CD14-positive monocyte (primary cell): ENCODE data around the gene SRRT. TPM values are rescaled to one million over a fixed set of nuclear protein-coding genes. Genes with fewer than 3 reads are reported as not detected.
A peak's percentile ranks its signal among the peaks of the same experiment; 100 is the strongest.

Experiments
- DNase-seq, 3 donors: peaks; one replicate each; pipeline ENCODE4 v3.0.0-alpha.2; 2011 to 2022
- H2AFZ ChIP-seq: 2 replicates; pipeline ENCODE4 v1.6.0; 2012; ENCODE audit warnings: mild to moderate bottlenecking, low read depth, low read length, inconsistent platforms; ENCODE audit not compliant: insufficient read depth, poor library complexity, severe bottlenecking
- H3K27ac ChIP-seq, 2 donors: 1 replicate in 1 of 2; 2 replicates in 1 of 2; pipeline ENCODE4 v1.5.1; 2012 to 2013; ENCODE audit warnings: low read length in 2 of 2, control low read depth in 1 of 2, inconsistent platforms in 1 of 2, low read depth in 1 of 2, mild to moderate bottlenecking in 1 of 2
- H3K27me3 ChIP-seq, 2 donors: one replicate each; pipeline versions ENCODE4 v1.6.0 to v1.6.1; 2011 to 2013; ENCODE audit warnings: low read length in 2 of 2; ENCODE audit not compliant: control insufficient read depth in 2 of 2, insufficient read depth in 2 of 2
- H3K36me3 ChIP-seq, 2 donors: replicated peaks in 1 of 2; 1 replicate in 1 of 2; 2 replicates in 1 of 2; pipeline versions ENCODE4 v1.5.1 to v1.6.1; 2012 to 2013; ENCODE audit warnings: low read length in 2 of 2, control low read depth in 1 of 2, inconsistent platforms in 1 of 2, mild to moderate bottlenecking in 1 of 2; ENCODE audit not compliant: insufficient read depth in 2 of 2, control insufficient read depth in 1 of 2
- H3K4me1 ChIP-seq, 2 donors: 1 replicate in 1 of 2; 2 replicates in 1 of 2; pipeline versions ENCODE4 v1.5.1 to v1.6.1; 2012 to 2013; ENCODE audit warnings: low read length in 2 of 2, control low read depth in 1 of 2, inconsistent platforms in 1 of 2, mild to moderate bottlenecking in 1 of 2, moderate library complexity in 1 of 2; ENCODE audit not compliant: insufficient read depth in 2 of 2, control insufficient read depth in 1 of 2
- H3K4me2 ChIP-seq: replicated peaks from 2 replicates; pipeline ENCODE3; 2012; ENCODE audit warnings: low read length, moderate library complexity, mild to moderate bottlenecking; ENCODE audit not compliant: poor library complexity, severe bottlenecking; ENCODE audit errors: extremely low read depth
- H3K4me3 ChIP-seq, 3 experiments: fragments of 200-600 bp in 1 of 3; sonication (generic) in 1 of 3; replicated peaks in 1 of 3; 1 replicate in 2 of 3; 2 replicates in 1 of 3; pipeline ENCODE4 v1.5.1; 2011 to 2013; ENCODE audit warnings: low read length in 3 of 3, mild to moderate bottlenecking in 3 of 3, control low read depth in 2 of 3, low read depth in 2 of 3, inconsistent platforms in 1 of 3, moderate library complexity in 1 of 3
- H3K79me2 ChIP-seq: 2 replicates; pipeline ENCODE4 v1.6.0; 2012; ENCODE audit warnings: mild to moderate bottlenecking, control low read depth, inconsistent platforms, low read length, moderate library complexity; ENCODE audit not compliant: insufficient read depth
- H3K9ac ChIP-seq: 2 replicates; pipeline ENCODE4 v1.6.0; 2017; ENCODE audit warnings: low read length, mild to moderate bottlenecking; ENCODE audit not compliant: insufficient read depth, poor library complexity, severe bottlenecking
- H3K9me3 ChIP-seq, 2 donors: replicated peaks in 1 of 2; 1 replicate in 1 of 2; 2 replicates in 1 of 2; pipeline versions ENCODE4 v1.5.1 to v1.6.1; 2012 to 2013; ENCODE audit warnings: low read length in 2 of 2, control low read depth in 1 of 2; ENCODE audit not compliant: control insufficient read depth in 1 of 2, insufficient read depth in 1 of 2
- H4K20me1 ChIP-seq: 2 replicates; pipeline ENCODE4 v1.6.0; 2012; ENCODE audit warnings: mild to moderate bottlenecking, low read length, control low read depth, moderate library complexity; ENCODE audit not compliant: insufficient read depth
- H3K27ac Mint-ChIP-seq, 7 donors: one replicate each; pipeline ENCODE4 v1.8.0; 2020; ENCODE audit warnings: mild to moderate bottlenecking in 7 of 7, mixed read lengths in 7 of 7, moderate library complexity in 6 of 7, inconsistent platforms in 2 of 7
- H3K27me3 Mint-ChIP-seq, 3 donors: one replicate each; pipeline ENCODE4 v1.8.0; 2021 to 2022; ENCODE audit warnings: low read depth in 3 of 3, mild to moderate bottlenecking in 3 of 3, mixed read lengths in 3 of 3, moderate library complexity in 3 of 3, inconsistent platforms in 1 of 3
- H3K36me3 Mint-ChIP-seq, 2 donors: one replicate each; pipeline ENCODE4 v1.8.0; 2020; ENCODE audit warnings: mixed read lengths in 2 of 2, inconsistent platforms in 1 of 2, mild to moderate bottlenecking in 1 of 2
- H3K4me1 Mint-ChIP-seq: one replicate; pipeline ENCODE4 v1.8.0; 2020; ENCODE audit warnings: mild to moderate bottlenecking, mixed read lengths
- H3K4me3 Mint-ChIP-seq, 2 donors: one replicate each; pipeline ENCODE4 v1.8.0; 2020; ENCODE audit warnings: mild to moderate bottlenecking in 2 of 2, mixed read lengths in 2 of 2, moderate library complexity in 1 of 2
- H3K9me3 Mint-ChIP-seq, 7 donors: one replicate each; pipeline ENCODE4 v1.8.0; 2020 to 2022; ENCODE audit warnings: mixed read lengths in 7 of 7, mild to moderate bottlenecking in 6 of 7, moderate library complexity in 6 of 7, inconsistent platforms in 2 of 7
- WGBS: methylation state at CpG from one replicate; pipeline ENCODE4 v1.1.5; 2013; ENCODE audit warnings: missing lambda C conversion rate; ENCODE audit not compliant: insufficient coverage; 5-methylcytosine and 5-hydroxymethylcytosine counted together
- intact Hi-C, 2 donors: fragments of 100-400 bp; cut with micrococcal nuclease; formaldehyde crosslinking; loops; one replicate each; pipeline versions ENCODE4 v1.15.0 to v1.15.1; 2023
- polyA minus RNA-seq: library from RNA; depleted of rRNA, polyadenylated mRNA; stranded (reverse); fragments of >200 nt; gene quantifications from 2 replicates; pipeline ENCODE4 v1.2.3, GENCODE V29; 2012
- polyA plus RNA-seq, 3 donors: library from polyadenylated mRNA; depleted of rRNA in 1 of 3; unstranded in 2 of 3; stranded (reverse) in 1 of 3; fragments of 300-500 nt in 2 of 3; fragments of >200 nt in 1 of 3; fragmentation: Illumina TruSeq in 2 of 3; gene quantifications; 1 replicate in 2 of 3; 2 replicates in 1 of 3; pipeline ENCODE4 v1.2.3, GENCODE V29; 2012 to 2021
- total RNA-seq, 12 experiments: library from RNA in 1 of 12; stranded (reverse) in 1 of 12; fragments of 120-200 nt in 1 of 12; gene quantifications; one replicate each; pipeline ENCODE4 v1.2.4 and lab custom pipeline; 2013 to 2026; ENCODE audit warnings: mixed read lengths in 6 of 12, inconsistent platforms in 1 of 12
- TF ChIP-seq, protein P1 (sequence below): fragments of 200-600 bp; IDR thresholded peaks from one replicate; pipeline ENCODE4 v1.8.0; 2022; ENCODE audit warnings: antibody characterized with exemption, mild to moderate bottlenecking

The SRRT gene, protein sequence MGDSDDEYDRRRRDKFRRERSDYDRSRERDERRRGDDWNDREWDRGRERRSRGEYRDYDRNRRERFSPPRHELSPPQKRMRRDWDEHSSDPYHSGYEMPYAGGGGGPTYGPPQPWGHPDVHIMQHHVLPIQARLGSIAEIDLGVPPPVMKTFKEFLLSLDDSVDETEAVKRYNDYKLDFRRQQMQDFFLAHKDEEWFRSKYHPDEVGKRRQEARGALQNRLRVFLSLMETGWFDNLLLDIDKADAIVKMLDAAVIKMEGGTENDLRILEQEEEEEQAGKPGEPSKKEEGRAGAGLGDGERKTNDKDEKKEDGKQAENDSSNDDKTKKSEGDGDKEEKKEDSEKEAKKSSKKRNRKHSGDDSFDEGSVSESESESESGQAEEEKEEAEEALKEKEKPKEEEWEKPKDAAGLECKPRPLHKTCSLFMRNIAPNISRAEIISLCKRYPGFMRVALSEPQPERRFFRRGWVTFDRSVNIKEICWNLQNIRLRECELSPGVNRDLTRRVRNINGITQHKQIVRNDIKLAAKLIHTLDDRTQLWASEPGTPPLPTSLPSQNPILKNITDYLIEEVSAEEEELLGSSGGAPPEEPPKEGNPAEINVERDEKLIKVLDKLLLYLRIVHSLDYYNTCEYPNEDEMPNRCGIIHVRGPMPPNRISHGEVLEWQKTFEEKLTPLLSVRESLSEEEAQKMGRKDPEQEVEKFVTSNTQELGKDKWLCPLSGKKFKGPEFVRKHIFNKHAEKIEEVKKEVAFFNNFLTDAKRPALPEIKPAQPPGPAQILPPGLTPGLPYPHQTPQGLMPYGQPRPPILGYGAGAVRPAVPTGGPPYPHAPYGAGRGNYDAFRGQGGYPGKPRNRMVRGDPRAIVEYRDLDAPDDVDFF
- total RNA-seq (2013), result 52.6 TPM
- polyA plus RNA-seq (100 to 1,000 TPM in 1 of 3 donors, 10 to 100 TPM in 2; 26.9 to 116 (median 29.6) TPM), polyA minus RNA-seq (35.7 and 38.6 TPM in 2 replicates), total RNA-seq (lab: John Stamatoyannopoulos, UW) (20.0 to 64.2 (median 43.2) reads per million in 11 experiments)

DNA sequence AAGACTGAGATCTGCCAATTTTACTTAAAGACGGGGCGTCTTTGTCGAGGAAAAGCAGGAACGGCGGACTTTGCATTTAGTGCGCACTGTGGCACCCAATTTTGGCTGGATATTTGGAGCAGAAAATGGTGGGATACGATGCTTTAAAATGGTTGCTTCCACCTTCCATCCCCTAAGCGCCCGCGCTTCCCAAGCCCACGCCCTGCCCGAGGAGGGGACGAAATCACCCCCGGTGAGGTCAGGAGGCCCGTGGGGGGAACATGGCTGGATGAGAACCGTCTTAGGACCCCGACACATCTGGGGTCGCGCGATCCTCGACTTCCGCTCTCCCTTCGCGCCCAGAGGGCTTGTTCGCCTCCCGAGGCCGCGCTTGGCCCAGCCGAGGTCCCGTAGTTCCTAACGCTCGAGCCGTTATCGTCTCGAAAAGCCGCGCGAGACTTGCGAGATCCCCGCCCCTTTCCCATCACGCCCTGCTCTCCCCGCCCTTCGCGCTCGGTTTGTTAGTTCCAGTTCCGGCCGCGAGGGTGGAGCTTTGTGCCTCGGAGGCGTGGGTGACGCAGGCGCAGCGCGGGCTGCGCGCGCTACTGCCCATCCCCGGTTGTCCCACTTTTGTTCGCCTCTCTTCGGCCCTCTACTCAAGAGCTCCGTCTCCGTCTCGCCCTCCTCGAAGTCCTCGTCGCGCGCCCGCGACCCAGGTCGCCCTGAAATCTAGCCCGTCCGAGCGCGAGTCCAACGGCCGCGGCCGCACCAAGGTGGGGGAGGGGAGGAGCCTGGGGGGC lies at the start of gene SRRT:
Gene SRRT, plus strand, starts transcription at position 527 of the 779 bp plus-strand sequence. CDS start 488 bp downstream, outside the sequence.
- H3K36me3 ChIP-seq, result peaks cover 1 to 23% of the 10 kb centered on the region in 2 donors
- Mint-ChIP-seq H3K9me3 (peaks cover 0 to 5% (median 0%) of the 10 kb centered on the region in 7 donors), H3K27ac (peak within 1 kb of the TSS; percentile 92 to 98 (median 95)), H3K27me3 (peaks cover 0 to 8% (median 0%) of the 10 kb centered on the region in 3 donors), H3K36me3 (peaks cover 45 to 51% of the 10 kb centered on the region in 2 donors), H3K4me1 (peaks cover 30% of the 10 kb centered on the region), H3K4me3 (peak within 1 kb of the TSS; percentile 97)
- peak within 1 kb of the TSS; percentile 68 to 98 (median 76) for H3K4me3 ChIP-seq
- peak within 1 kb of the TSS; percentile 95 for H3K4me2 ChIP-seq
- peaks cover 48% of the 10 kb centered on the region for H3K79me2 ChIP-seq
- peak; percentile 97 to 98 (median 97) for DNase-seq
- peak within 1 kb of the TSS; percentile 94 for H2AFZ ChIP-seq
- intact Hi-C loops, result loop anchor here in 1 of 2 donors (1.0 kb wide), 1 partner anchor 13 kb away; no protein-coding TSS in a partner anchor
- H3K4me1 ChIP-seq, result peaks cover 22 to 31% of the 10 kb centered on the region in 2 donors
- H4K20me1 ChIP-seq, result peaks cover 45% of the 10 kb centered on the region
- peak within 1 kb of the TSS; percentile 79 to 94 for H3K27ac ChIP-seq
- no peaks in the 10 kb centered on the region for H3K9me3 ChIP-seq
- H3K27me3 ChIP-seq, result no peaks in the 10 kb centered on the region
- whole genome bisulfite sequencing, result 3% methylated on average over 48 of the region's 79 CpGs
- H3K9ac ChIP-seq, result peak within 1 kb of the TSS; percentile 90
- TF ChIP-seq, protein P1, sequence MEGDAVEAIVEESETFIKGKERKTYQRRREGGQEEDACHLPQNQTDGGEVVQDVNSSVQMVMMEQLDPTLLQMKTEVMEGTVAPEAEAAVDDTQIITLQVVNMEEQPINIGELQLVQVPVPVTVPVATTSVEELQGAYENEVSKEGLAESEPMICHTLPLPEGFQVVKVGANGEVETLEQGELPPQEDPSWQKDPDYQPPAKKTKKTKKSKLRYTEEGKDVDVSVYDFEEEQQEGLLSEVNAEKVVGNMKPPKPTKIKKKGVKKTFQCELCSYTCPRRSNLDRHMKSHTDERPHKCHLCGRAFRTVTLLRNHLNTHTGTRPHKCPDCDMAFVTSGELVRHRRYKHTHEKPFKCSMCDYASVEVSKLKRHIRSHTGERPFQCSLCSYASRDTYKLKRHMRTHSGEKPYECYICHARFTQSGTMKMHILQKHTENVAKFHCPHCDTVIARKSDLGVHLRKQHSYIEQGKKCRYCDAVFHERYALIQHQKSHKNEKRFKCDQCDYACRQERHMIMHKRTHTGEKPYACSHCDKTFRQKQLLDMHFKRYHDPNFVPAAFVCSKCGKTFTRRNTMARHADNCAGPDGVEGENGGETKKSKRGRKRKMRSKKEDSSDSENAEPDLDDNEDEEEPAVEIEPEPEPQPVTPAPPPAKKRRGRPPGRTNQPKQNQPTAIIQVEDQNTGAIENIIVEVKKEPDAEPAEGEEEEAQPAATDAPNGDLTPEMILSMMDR, result peak; percentile 25
